HFFc6 (cell line): ENCODE data around the gene HTRA3. TPM values are rescaled to one million over a fixed set of nuclear protein-coding genes. Genes with fewer than 3 reads are reported as not detected.

Experiments used
- DNase-seq: peaks from one replicate; pipeline ENCODE4 v3.0.0-alpha.2; 2018
- H3K27ac Mint-ChIP-seq: 2 replicates; pipeline ENCODE4 v1.8.0; 2020; ENCODE audit warnings: mild to moderate bottlenecking, mixed read lengths
- H3K27me3 Mint-ChIP-seq: 2 replicates; pipeline ENCODE4 v1.8.0; 2021; ENCODE audit warnings: mild to moderate bottlenecking, moderate library complexity, mixed read lengths; ENCODE audit not compliant: insufficient read depth
- H3K36me3 Mint-ChIP-seq: 2 replicates; pipeline ENCODE4 v1.8.0; 2021; ENCODE audit warnings: low read depth, mixed read lengths
- H3K4me1 Mint-ChIP-seq: 2 replicates; pipeline ENCODE4 v1.8.0; 2020; ENCODE audit warnings: low read depth, mixed read lengths
- H3K4me3 Mint-ChIP-seq: 2 replicates; pipeline ENCODE4 v1.8.0; 2020; ENCODE audit warnings: mild to moderate bottlenecking, moderate library complexity, mixed read lengths
- H3K9me3 Mint-ChIP-seq: 2 replicates; pipeline ENCODE4 v1.8.0; 2020; ENCODE audit warnings: mild to moderate bottlenecking, mixed read lengths
- total RNA-seq, 6 experiments: library from RNA; stranded (reverse); fragmentation: NEBNext Ultra II Directional; extraction: Animal tissue kit (Norgen Biotek cat#: 25700); gene quantifications; 2 replicates in 1 of 6; 3 replicates in 5 of 6; pipeline ENCODE4 v1.2.3, GENCODE V29; 2021
- TF ChIP-seq, protein P1 (sequence below): fragments of 200-600 bp; sonication (generic); IDR thresholded peaks from 2 replicates; pipeline ENCODE4 v1.5.0; 2021; ENCODE audit warnings: antibody characterized with exemption, mild to moderate bottlenecking

Gene HTRA3
- total RNA-seq, 6 experiments from 2014 or later, result 4.2 to 7.0 (median 4.8) TPM

DNA sequence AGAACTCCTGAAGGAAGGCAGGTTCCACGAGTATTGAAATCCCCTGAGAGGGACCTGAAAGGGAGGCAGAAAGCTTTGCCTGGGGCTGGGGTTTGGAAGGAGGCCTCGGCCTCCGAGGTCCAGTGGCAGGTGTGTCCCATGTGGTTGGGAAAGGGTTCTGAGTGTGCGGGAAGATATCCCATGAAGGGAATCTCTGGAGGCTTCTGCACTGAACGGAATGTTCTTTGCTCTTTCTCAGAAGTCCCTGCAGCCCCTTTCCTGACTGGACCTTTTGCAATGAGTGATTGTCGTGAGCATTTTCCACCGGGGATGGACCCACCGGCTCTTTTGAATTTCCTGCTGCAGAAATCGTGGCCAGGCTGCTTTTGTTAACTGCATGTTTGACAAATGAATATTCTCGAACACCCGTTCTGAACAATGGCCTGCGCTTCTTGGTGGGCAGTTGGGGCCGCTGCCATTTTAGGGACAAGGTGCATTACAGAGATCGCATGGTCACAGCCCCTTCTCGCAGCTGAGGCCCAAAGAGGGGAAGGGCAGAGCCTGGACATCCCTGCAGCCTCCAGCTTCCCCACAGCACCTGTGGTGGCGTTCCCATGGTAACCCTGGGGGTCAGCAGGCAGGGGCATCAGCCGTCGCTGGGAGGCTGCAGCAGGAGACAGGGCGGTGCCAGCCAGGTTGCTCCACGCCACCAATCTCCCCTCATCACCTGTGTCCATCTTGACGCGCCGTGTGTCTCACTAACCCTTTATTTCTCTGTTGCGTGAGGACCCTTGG, 18.3 kb upstream of the HTRA3 start:
- no peak for DNase-seq
- no peaks in the 10 kb centered on the region; the same call in 1 of the 2 replicates for H3K4me1 Mint-ChIP-seq
- H3K27me3 Mint-ChIP-seq, result peaks cover 32% of the 10 kb centered on the region
- TF ChIP-seq, protein P1, sequence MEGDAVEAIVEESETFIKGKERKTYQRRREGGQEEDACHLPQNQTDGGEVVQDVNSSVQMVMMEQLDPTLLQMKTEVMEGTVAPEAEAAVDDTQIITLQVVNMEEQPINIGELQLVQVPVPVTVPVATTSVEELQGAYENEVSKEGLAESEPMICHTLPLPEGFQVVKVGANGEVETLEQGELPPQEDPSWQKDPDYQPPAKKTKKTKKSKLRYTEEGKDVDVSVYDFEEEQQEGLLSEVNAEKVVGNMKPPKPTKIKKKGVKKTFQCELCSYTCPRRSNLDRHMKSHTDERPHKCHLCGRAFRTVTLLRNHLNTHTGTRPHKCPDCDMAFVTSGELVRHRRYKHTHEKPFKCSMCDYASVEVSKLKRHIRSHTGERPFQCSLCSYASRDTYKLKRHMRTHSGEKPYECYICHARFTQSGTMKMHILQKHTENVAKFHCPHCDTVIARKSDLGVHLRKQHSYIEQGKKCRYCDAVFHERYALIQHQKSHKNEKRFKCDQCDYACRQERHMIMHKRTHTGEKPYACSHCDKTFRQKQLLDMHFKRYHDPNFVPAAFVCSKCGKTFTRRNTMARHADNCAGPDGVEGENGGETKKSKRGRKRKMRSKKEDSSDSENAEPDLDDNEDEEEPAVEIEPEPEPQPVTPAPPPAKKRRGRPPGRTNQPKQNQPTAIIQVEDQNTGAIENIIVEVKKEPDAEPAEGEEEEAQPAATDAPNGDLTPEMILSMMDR, result no peak
- no peak overlapping the region for H3K27ac Mint-ChIP-seq
- H3K36me3 Mint-ChIP-seq, result no peaks in the 10 kb centered on the region
- no peak overlapping the region for H3K4me3 Mint-ChIP-seq
- no peaks in the 10 kb centered on the region for H3K9me3 Mint-ChIP-seq

DNA sequence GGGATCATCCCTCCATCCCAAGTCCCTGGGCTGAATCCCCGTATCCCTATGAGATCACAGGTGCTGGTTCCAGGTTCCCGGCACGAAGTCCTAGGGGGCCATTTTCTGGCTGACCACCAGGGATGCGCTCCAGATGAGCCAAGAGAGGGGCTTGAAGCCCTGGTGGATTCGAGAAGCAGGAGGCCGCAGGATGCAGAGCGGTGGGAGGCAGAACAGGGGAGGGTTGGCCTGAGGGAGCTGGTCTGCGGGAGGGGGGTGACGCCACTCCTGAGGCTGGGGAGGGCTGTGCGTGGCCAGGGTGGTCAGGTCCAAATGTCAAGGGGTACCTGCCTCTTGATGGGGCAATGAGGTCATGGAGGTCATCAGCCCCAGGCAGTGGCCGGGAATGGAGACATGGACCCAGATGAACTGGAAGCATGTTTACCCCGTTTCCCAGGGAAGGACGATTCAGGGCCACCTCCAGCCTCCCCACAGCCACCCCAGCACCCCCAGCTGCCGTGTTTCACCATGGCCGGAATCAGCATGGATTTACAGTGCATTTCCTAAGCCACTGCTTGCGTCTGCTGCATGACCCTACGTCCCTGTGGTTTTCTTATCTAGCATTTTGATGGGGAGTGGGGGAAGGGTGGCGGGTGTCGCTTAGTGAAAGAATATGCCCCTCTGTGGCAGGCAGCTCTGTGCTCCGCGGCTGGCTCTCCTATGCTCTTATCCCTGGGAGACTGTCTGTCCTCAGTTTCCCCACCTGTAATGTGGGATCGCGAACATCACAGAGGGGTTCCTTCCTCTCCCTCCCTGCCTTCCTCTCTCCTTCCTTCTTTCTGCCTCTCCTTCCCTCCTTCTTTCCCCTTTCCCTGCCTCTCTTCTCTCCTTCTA, 17.0 kb upstream of the HTRA3 start:
- Mint-ChIP-seq H3K9me3 (no peaks in the 10 kb centered on the region), H3K4me3 (no peak overlapping the region), H3K36me3 (no peaks in the 10 kb centered on the region), H3K4me1 (no peaks in the 10 kb centered on the region; the same call in 1 of the 2 replicates), H3K27me3 (peaks cover 31% of the 10 kb centered on the region), H3K27ac (no peak overlapping the region)
- TF ChIP-seq, protein P1, result no peak
- no peak for DNase-seq

DNA sequence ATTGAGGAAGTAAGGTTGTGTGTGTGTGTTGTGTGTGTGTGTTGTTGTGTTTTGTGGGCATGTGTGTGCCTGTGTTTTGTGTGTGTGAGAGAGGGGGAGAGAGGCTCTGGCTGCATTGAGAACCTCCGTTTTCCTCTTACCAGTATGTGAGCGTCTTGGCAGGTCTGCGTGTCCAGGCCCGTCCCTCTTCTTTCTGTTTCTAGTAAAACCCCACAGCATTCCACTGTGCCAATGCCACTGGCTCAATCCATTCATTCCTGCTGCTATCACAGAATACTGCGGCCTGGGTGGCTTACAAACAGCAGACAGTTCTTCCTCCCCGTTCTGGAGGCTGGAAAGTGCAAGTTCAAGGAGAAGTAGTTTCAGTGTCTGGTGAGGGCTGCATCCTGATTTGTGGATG, 15.5 kb upstream of the HTRA3 start:
- Mint-ChIP-seq H3K4me3 (no peak overlapping the region), H3K27me3 (peaks cover 32% of the 10 kb centered on the region), H3K9me3 (no peaks in the 10 kb centered on the region), H3K4me1 (no peaks in the 10 kb centered on the region; the same call in 1 of the 2 replicates), H3K27ac (no peak overlapping the region), H3K36me3 (no peaks in the 10 kb centered on the region)
- no peak for DNase-seq
- TF ChIP-seq, protein P1, result no peak

DNA sequence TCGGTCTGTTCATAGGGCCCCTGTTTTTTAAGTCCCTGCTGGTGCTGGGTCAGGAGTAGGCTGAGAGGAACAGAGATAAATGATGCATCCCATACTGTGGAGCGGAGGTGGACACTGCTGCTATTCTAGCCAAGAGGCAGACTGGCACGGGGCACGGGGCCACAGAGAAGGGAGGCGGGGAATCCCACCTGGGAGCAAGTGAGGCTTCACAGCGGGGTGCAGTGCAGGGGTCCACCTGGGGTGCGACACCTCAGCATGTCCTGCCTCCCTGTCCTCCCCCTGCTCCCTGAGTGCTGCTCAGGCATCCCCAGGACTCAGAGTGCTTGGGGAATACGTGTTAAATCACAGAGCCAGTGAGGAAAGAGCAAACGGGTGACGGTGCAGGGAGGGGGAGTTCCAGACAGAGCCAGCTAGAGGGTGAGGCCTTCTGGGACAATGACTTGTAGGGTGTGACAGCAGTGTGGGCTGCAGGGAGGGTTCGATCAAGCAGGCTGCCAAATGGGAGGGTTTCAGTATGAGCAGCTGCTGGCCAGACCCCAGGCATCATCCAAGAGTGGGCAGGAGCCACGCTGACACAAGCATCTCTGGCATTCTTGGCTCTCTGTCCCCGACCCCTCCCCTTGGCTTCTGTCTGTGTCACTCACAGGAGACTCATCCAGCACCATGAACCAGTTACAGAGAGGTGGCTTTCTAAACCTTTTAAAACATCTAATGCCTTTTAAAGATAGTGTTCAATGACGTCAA, 13.7 kb upstream of the HTRA3 start:
- Mint-ChIP-seq H3K9me3 (no peaks in the 10 kb centered on the region), H3K27me3 (peaks cover 33% of the 10 kb centered on the region), H3K36me3 (no peaks in the 10 kb centered on the region), H3K4me1 (peaks cover 11% of the 10 kb centered on the region), H3K27ac (no peak overlapping the region), H3K4me3 (no peak overlapping the region)
- TF ChIP-seq, protein P1, result no peak
- DNase-seq, result no peak

DNA sequence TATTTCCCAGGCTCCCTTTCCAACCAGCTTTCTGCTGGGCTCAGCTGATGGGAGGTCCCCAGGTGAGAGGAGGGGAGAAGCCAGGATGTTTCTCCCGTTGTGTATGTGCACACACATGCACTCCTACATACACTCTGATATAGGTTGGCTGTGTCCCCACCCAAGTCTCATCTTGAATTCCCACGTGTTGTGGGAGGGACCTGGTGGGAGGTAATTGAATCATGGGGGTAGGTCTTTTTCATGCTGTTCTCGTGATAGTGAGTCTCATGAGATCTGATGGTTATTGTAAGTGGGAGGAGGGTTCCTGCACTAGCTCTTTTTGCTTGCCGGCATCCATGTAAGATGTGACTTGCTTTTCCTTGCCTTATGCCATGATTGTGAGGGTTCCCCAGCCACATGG, 11.7 kb upstream of the HTRA3 start:
- Mint-ChIP-seq H3K4me1 (peaks cover 18% of the 10 kb centered on the region), H3K4me3 (no peak overlapping the region), H3K9me3 (no peaks in the 10 kb centered on the region), H3K27me3 (peaks cover 22% of the 10 kb centered on the region), H3K27ac (no peak overlapping the region), H3K36me3 (no peaks in the 10 kb centered on the region)
- no peak for DNase-seq
- TF ChIP-seq, protein P1, result no peak
